Esophagus squamous epithelium (tissue), 4 donors: Measurements from ENCODE around the gene NFKBIB.

Experiments used
- CTCF ChIP-seq, 6 experiments: fragments of 450-650 bp in 4 of 6; fragments of 200-600 bp in 2 of 6; sonication (generic) in 2 of 6; IDR thresholded peaks; one replicate each; pipeline ENCODE4 v1.5.1; 2016 to 2019; ENCODE audit warnings: antibody characterized with exemption in 6 of 6, mild to moderate bottlenecking in 4 of 6, moderate library complexity in 4 of 6
- POLR2A ChIP-seq, 4 donors: fragments of 450-650 bp; IDR thresholded peaks; one replicate each; pipeline ENCODE4 v1.6.1; 2017; ENCODE audit warnings: antibody characterized with exemption in 4 of 4, mild to moderate bottlenecking in 4 of 4, moderate library complexity in 3 of 4

- TF ChIP-seq CTCF (IDR thresholded peaks at IDR 0.05) (no peak), POLR2A (IDR thresholded peaks at IDR 0.05) (no peak)
Measured at GRCh38 chr19:38920602-38921419, 21.0 kb downstream of the NFKBIB start.
